ENCODE measurements around the gene CDCP1.
A peak's percentile ranks its signal among the peaks of the same experiment; 100 is the strongest.

The CDCP1 gene

GRCh38 chr3:45169125-45169904 lies 23.1 kb upstream of the CDCP1 start:
- TF ChIP-seq CTCF (conservative IDR thresholded peaks at IDR 0.05) = no peak
- peak overlapping the region; percentile 30 for H3K27ac ChIP-seq

DNA sequence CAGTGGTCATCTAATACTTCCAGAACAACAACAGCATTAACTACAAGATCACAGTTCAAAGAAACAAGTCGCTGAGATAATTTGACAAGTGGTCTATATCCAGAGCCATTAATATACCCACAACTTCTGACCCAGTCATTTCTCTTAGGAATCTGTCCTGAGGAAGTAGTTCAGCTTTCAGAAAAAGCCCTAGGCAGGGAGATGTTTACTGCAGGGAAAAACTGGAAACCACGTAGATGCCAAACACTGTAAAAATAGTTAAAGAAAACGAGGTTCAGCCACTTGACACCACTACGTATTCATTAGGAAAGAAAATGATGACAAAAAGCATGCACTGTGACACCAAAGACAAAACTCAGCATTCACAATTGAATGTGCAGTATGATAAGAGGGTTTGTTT lies 22.3 kb upstream of the CDCP1 start:
- TF ChIP-seq CTCF (conservative IDR thresholded peaks at IDR 0.05) = no peak
- H3K27ac ChIP-seq = no peak overlapping the region

- peak overlapping the region; percentile 62 for H3K27ac ChIP-seq
Measured at GRCh38 chr3:45167011-45167911, 21.1 kb upstream of the CDCP1 start.

DNA sequence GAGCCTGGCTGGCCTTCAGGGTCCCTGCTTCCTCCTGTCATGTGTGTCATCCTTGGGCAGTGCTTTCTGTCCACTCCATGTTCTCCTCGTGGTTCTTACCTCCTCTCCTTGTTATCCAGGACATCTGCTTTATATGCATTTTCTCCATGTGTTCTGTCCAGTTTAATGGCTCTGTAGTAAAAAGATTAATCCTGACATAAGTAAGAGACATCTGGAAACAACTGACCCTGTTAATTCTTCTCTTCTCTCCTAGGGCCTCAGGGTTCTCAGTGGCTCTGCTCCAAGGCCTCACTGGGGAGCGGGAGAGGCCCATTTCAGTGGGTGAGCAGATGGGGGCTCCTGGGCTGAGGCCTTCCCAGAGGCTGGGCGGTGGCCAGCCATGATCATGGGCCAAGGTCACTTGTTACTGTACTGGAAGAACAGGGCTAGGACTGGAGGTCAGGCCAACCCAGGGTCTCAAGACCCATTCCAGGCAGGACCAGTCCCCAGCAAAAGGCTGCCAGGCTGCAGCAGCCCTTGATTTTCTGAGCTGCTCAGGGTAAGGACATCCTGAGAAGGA lies 20.2 kb upstream of the CDCP1 start:
- peak overlapping the region; percentile 62; the same call in 1 of the 2 replicates for H3K27ac ChIP-seq

More at GRCh38 chr3:45167011-45167911, 21.1 kb upstream of the CDCP1 start:
- TF ChIP-seq CTCF (conservative IDR thresholded peaks at IDR 0.05) = no peak

GRCh38 chr3:45165497-45166283 lies 19.5 kb upstream of the CDCP1 start:
- H3K27ac ChIP-seq = no peak overlapping the region; the same call in 1 of the 2 replicates
- TF ChIP-seq CTCF (conservative IDR thresholded peaks at IDR 0.05) = no peak

More for the DNA sequence above, 20.2 kb upstream of the CDCP1 start:
- no peak for TF ChIP-seq CTCF (conservative IDR thresholded peaks at IDR 0.05)

GRCh38 chr3:45164056-45164455 lies 17.9 kb upstream of the CDCP1 start:
- H3K27ac ChIP-seq = no peak overlapping the region
- no peak for TF ChIP-seq CTCF (conservative IDR thresholded peaks at IDR 0.05)

Measured in VCaP (cell line).